DND-41 (cell line): ENCODE results near the gene TNFSF13B.

Experiments
- CTCF ChIP-seq: IDR thresholded peaks from 2 replicates; pipeline ENCODE4 v1.5.1; 2012; ENCODE audit warnings: borderline replicate concordance, low read length, moderate library complexity, mild to moderate bottlenecking; ENCODE audit not compliant: poor library complexity, severe bottlenecking; ENCODE audit errors: extremely low read depth
- EZH2 ChIP-seq: IDR thresholded peaks from 3 replicates; pipeline ENCODE4 v1.6.1; 2012; ENCODE audit warnings: borderline replicate concordance, low read depth, mild to moderate bottlenecking, moderate library complexity, low read length, inconsistent platforms; ENCODE audit not compliant: severe bottlenecking

- TF ChIP-seq CTCF (no peak), EZH2 (no peak)
Measured at GRCh38 chr13:108278466-108278865, 8.9 kb downstream of the TNFSF13B start.
